Measurements from ENCODE around the gene MAP7.
"Not testable (repeated sequence)": the region's sequence is repeated elsewhere in the genome, so short reads cannot be mapped to it uniquely, and the experiment has no call there.

Gene MAP7

GRCh38 chr6:136464874-136465273 is 85.3 kb downstream of the MAP7 start:
- no peak for DNase-seq

- peak; percentile 2 for DNase-seq
Measured at GRCh38 chr6:136464148-136464547, 86.1 kb downstream of the MAP7 start.

GRCh38 chr6:136463743-136464142 is 86.5 kb downstream of the MAP7 start:
- DNase-seq = no peak

- no peak for DNase-seq
Measured at GRCh38 chr6:136446579-136447187, 103.5 kb downstream of the MAP7 start.

- DNase-seq = no peak
Measured at GRCh38 chr6:136446145-136446544, 104.1 kb downstream of the MAP7 start.

GRCh38 chr6:136445063-136445462 is 105.2 kb downstream of the MAP7 start:
- DNase-seq = no peak

GRCh38 chr6:136440203-136440602 is 110.0 kb downstream of the MAP7 start:
- no peak for DNase-seq

GRCh38 chr6:136439514-136440190 is 110.6 kb downstream of the MAP7 start:
- no peak for DNase-seq

GRCh38 chr6:136438441-136438840 is 111.8 kb downstream of the MAP7 start:
- DNase-seq = no peak

- no peak for DNase-seq
Measured at GRCh38 chr6:136437246-136437645, 113.0 kb downstream of the MAP7 start.

GRCh38 chr6:136435101-136435500 is 115.1 kb downstream of the MAP7 start:
- no peak for DNase-seq

- not testable (repeated sequence) for DNase-seq
Measured at GRCh38 chr6:136431306-136431705, 118.9 kb downstream of the MAP7 start.

GRCh38 chr6:136429264-136430065 is 120.8 kb downstream of the MAP7 start:
- no peak for DNase-seq

GRCh38 chr6:136427378-136427717 is 122.9 kb downstream of the MAP7 start:
- no peak for DNase-seq

- no peak for DNase-seq
Measured at GRCh38 chr6:136426627-136427377, 123.4 kb downstream of the MAP7 start.

- no peak for DNase-seq
Measured at GRCh38 chr6:136425793-136426192, 124.4 kb downstream of the MAP7 start.

GRCh38 chr6:136424901-136425300 is 125.3 kb downstream of the MAP7 start:
- no peak for DNase-seq

- no peak for DNase-seq
Measured at GRCh38 chr6:136424450-136424849, 125.8 kb downstream of the MAP7 start.

GRCh38 chr6:136421537-136422158 is 128.6 kb downstream of the MAP7 start:
- no peak for DNase-seq

- DNase-seq = no peak
Measured at GRCh38 chr6:136420853-136421252, 129.4 kb downstream of the MAP7 start.

GRCh38 chr6:136415351-136416007 is 134.7 kb downstream of the MAP7 start:
- peak; percentile 4 for DNase-seq

- DNase-seq = no peak
Measured at GRCh38 chr6:136412410-136412809, 137.8 kb downstream of the MAP7 start.

All from GDM1 (cell line).